B cell (primary cell): ENCODE results near the gene FCSK. TPM values are rescaled to one million over a fixed set of nuclear protein-coding genes. Genes with fewer than 3 reads are reported as not detected.

Experiments used
- ATAC-seq: fragments of 200-7000 bp; cut with Tn5 transposase; one replicate; pipeline ENCODE4 v1.10.0; 2021; ENCODE audit warnings: low read depth, mild to moderate bottlenecking, moderate number of reproducible peaks, moderate library complexity
- CTCF ChIA-PET: fragments of 350-600 bp; sonication (Branson Sonifier 250); formaldehyde crosslinking; loops from one replicate; lab custom pipeline; 2021; ENCODE audit warnings: antibody characterized with exemption, inconsistent platforms; lab: Charles Lee
- POLR2A ChIA-PET: fragments of 350-600 bp; sonication (Branson Sonifier 250); formaldehyde crosslinking; loops from one replicate; lab custom pipeline; 2021; ENCODE audit warnings: antibody characterized with exemption; lab: Charles Lee
- DNase-seq: peaks from one replicate; pipeline ENCODE4 v3.0.0; 2013
- H2AFZ ChIP-seq: 2 replicates; pipeline ENCODE4 v1.6.1; 2012; ENCODE audit warnings: mild to moderate bottlenecking, low read depth, low read length; ENCODE audit not compliant: insufficient read depth, poor library complexity, severe bottlenecking
- H3K27ac ChIP-seq, 2 donors: 1 replicate in 1 of 2; 2 replicates in 1 of 2; pipeline ENCODE4 v1.5.1; 2012 to 2013; ENCODE audit warnings: low read length in 2 of 2, mild to moderate bottlenecking in 2 of 2, moderate library complexity in 1 of 2
- H3K27me3 ChIP-seq, 4 experiments: fragments of 200-600 bp in 1 of 4; sonication (generic) in 1 of 4; replicated peaks in 1 of 4; 1 replicate in 2 of 4; 2 replicates in 2 of 4; pipeline versions ENCODE4 v1.6.1 to v1.7.0; 2013 to 2016; ENCODE audit warnings: low read length in 3 of 4, mild to moderate bottlenecking in 2 of 4, mixed read lengths in 1 of 4, moderate library complexity in 1 of 4; ENCODE audit not compliant: insufficient read depth in 4 of 4, control insufficient read depth in 3 of 4; ENCODE audit errors: control extremely low read depth in 1 of 4
- H3K36me3 ChIP-seq, 2 experiments: replicated peaks in 1 of 2; 1 replicate in 1 of 2; 2 replicates in 1 of 2; pipeline versions ENCODE4 v1.6.1 to v1.7.1; 2013; ENCODE audit warnings: low read length in 1 of 2; ENCODE audit not compliant: insufficient read depth in 2 of 2, control insufficient read depth in 1 of 2; ENCODE audit errors: control extremely low read depth in 1 of 2, extremely low read depth in 1 of 2
- H3K4me1 ChIP-seq, 2 donors: fragments of 200-600 bp in 1 of 2; sonication (generic) in 1 of 2; 1 replicate in 1 of 2; 2 replicates in 1 of 2; pipeline versions ENCODE4 v1.5.1 to v1.6.1; 2013 to 2017; ENCODE audit warnings: low read length in 2 of 2; ENCODE audit not compliant: control insufficient read depth in 2 of 2, insufficient read depth in 2 of 2
- H3K4me2 ChIP-seq: replicated peaks from 2 replicates; pipeline ENCODE3; 2012; ENCODE audit warnings: mild to moderate bottlenecking, low read depth, low read length; ENCODE audit not compliant: poor library complexity, severe bottlenecking
- H3K4me3 ChIP-seq, 5 experiments: fragments of 200-600 bp in 1 of 5; sonication (generic) in 1 of 5; 1 replicate in 3 of 5; 2 replicates in 2 of 5; pipeline versions ENCODE4 v1.5.1 to v1.7.0; 2011 to 2016; ENCODE audit warnings: low read length in 4 of 5, mild to moderate bottlenecking in 4 of 5, low read depth in 2 of 5, control low read depth in 1 of 5, moderate library complexity in 1 of 5; ENCODE audit not compliant: insufficient read depth in 1 of 5; ENCODE audit errors: control extremely low read depth in 1 of 5, extremely low read depth in 1 of 5
- H3K79me2 ChIP-seq: fragments of 200-600 bp; sonication (generic); one replicate; pipeline ENCODE4 v1.6.0; 2016; ENCODE audit warnings: low read length; ENCODE audit not compliant: control insufficient read depth, insufficient read depth
- H3K9ac ChIP-seq: fragments of 200-600 bp; sonication (generic); 2 replicates; pipeline ENCODE4 v1.6.1; 2017; ENCODE audit warnings: mild to moderate bottlenecking, low read length, moderate library complexity
- H3K9me3 ChIP-seq, 3 donors: one replicate each; pipeline versions ENCODE4 v1.6.1 to v1.7.1; 2013; ENCODE audit warnings: low read length in 2 of 3; ENCODE audit not compliant: control insufficient read depth in 2 of 3, insufficient read depth in 1 of 3; ENCODE audit errors: control extremely low read depth in 1 of 3
- H4K20me1 ChIP-seq: 2 replicates; pipeline ENCODE4 v1.6.0; 2012; ENCODE audit warnings: mild to moderate bottlenecking, low read length; ENCODE audit not compliant: insufficient read depth, control insufficient read depth, poor library complexity, severe bottlenecking
- H3K27ac Mint-ChIP-seq: one replicate; pipeline ENCODE4 v1.8.0; 2021; ENCODE audit warnings: mixed read lengths
- H3K27me3 Mint-ChIP-seq: one replicate; pipeline ENCODE4 v1.8.0; 2021; ENCODE audit warnings: mixed read lengths
- H3K4me1 Mint-ChIP-seq: one replicate; pipeline ENCODE4 v1.8.0; 2021; ENCODE audit warnings: mixed read lengths
- H3K4me3 Mint-ChIP-seq: one replicate; pipeline ENCODE4 v1.8.0; 2021; ENCODE audit warnings: mixed read lengths
- H3K9me3 Mint-ChIP-seq: one replicate; pipeline ENCODE4 v1.8.0; 2022; ENCODE audit warnings: mixed read lengths; ENCODE audit not compliant: insufficient read depth
- CTCF ChIP-seq: fragments of 200-600 bp; IDR thresholded peaks from one replicate; pipeline ENCODE4 v1.8.0; 2022; ENCODE audit warnings: antibody characterized with exemption, mild to moderate bottlenecking
- EZH2 ChIP-seq: IDR thresholded peaks from 2 replicates; pipeline ENCODE4 v1.6.1; 2012; ENCODE audit warnings: borderline replicate concordance, low read depth, mild to moderate bottlenecking, moderate library complexity, low read length; ENCODE audit not compliant: insufficient read depth, poor library complexity, severe bottlenecking
- WGBS: methylation state at CpG from one replicate; pipeline ENCODE4 v1.1.5; 2013; ENCODE audit warnings: missing lambda C conversion rate; ENCODE audit not compliant: insufficient coverage; 5-methylcytosine and 5-hydroxymethylcytosine counted together
- intact Hi-C: fragments of 100-400 bp; cut with micrococcal nuclease; formaldehyde crosslinking; loops from one replicate; pipeline ENCODE4 v1.10.0; 2022
- polyA plus RNA-seq: library from polyadenylated mRNA; depleted of rRNA; stranded (reverse); fragments of >200 nt; gene quantifications from 2 replicates; pipeline ENCODE4 v1.2.3, GENCODE V29; 2012
- total RNA-seq, 2 donors: library from RNA; stranded (reverse); fragments of 120-200 nt in 1 of 2; gene quantifications; 1 replicate in 1 of 2; 2 replicates in 1 of 2; pipeline versions ENCODE4 v1.2.3 to v1.2.4, GENCODE V29; 2013 to 2022

Gene FCSK
- total and polyA plus RNA-seq, 2 donors (not counting 1 experiment from before 2014, with no cell fraction given): 19.4 to 24.8 TPM

- peaks cover 0 to 2% of the 10 kb centered on the region in 2 experiments for H3K36me3 ChIP-seq
- H3K4me1 ChIP-seq: peaks cover 56 to 61% of the 10 kb centered on the region in 2 donors
- H2AFZ ChIP-seq: no peak overlapping the region
- DNase-seq: no peak
- H3K27me3 ChIP-seq: no peaks in the 10 kb centered on the region
- Mint-ChIP-seq H3K27ac (peak overlapping the region; percentile 90), H3K27me3 (no peaks in the 10 kb centered on the region), H3K4me3 (peak overlapping the region; percentile 91), H3K9me3 (no peaks in the 10 kb centered on the region), H3K4me1 (peaks cover 60% of the 10 kb centered on the region)
- POLR2A ChIA-PET: interaction anchor here (3.2 to 3.3 kb wide), 2 partner anchors 17 to 57 kb away, joined by 19 to 23 read pairs; partner anchors contain the start of gene FCSK
- H3K9ac ChIP-seq: peak overlapping the region; percentile 77
- H3K4me2 ChIP-seq: peak overlapping the region; percentile 100
- peak overlapping the region in 1 of 2 donors; percentile 9 for H3K27ac ChIP-seq
- peaks cover 19% of the 10 kb centered on the region for H4K20me1 ChIP-seq
- ATAC-seq: no peak
- 96% methylated on average over 4 of the region's 5 CpGs for WGBS
- H3K4me3 ChIP-seq: peak overlapping the region in 4 of 5 experiments; percentile 66 to 73 (median 69)
- peaks cover 56% of the 10 kb centered on the region for H3K79me2 ChIP-seq
- CTCF ChIA-PET: interaction anchor here (0.7 to 0.8 kb wide), 2 partner anchors 17 to 18 kb away, joined by 4 to 5 read pairs; no protein-coding TSS in a partner anchor
- intact Hi-C loops: no loop called here
- no peak for TF ChIP-seq CTCF
- no peak for TF ChIP-seq EZH2
- no peaks in the 10 kb centered on the region for H3K9me3 ChIP-seq
Measured at GRCh38 chr16:70437017-70437581, 17.3 kb upstream of the FCSK start.
